ENCODE results near the gene DEFB127. TPM values are rescaled to one million over a fixed set of nuclear protein-coding genes. Genes with fewer than 3 reads are reported as not detected.
"Not testable (repeated sequence)": the region's sequence is repeated elsewhere in the genome, so short reads cannot be mapped to it uniquely, and the experiment has no call there.

Gene DEFB127, protein sequence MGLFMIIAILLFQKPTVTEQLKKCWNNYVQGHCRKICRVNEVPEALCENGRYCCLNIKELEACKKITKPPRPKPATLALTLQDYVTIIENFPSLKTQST
- not detected in 2 replicates for total RNA-seq

DNA sequence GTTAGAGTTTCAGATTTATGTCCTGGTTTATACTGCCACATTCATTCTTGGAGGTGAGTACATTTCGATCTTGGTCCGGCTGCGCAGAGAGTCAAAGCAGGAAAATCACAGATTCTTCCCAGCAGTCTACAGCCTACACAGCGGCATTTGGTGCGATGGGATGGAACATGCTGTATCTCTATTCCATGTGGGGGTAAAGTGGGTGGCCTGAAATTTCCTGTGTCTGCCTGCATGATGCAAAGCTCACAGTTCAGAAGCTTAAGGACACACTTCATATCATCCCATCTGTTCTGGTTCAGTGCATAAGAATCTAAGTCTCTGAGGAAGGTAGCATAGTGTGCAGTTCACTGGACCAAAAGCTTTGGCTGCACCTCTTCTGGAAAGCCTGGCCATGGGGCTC is at the start of gene DEFB127:
TSS of gene DEFB127 (plus strand) at position 301 of the 400 bp plus-strand sequence. CDS start at position 392, 91 bp downstream.
- Mint-ChIP-seq H3K27ac (no peak within 1 kb of the TSS), H3K27me3 (peaks cover 24% of the 10 kb centered on the region), H3K4me1 (no peaks in the 10 kb centered on the region), H3K9me3 (no peaks in the 10 kb centered on the region), H3K4me3 (no peak within 1 kb of the TSS), H3K36me3 (ENCODE audit: low read depth) (no peaks in the 10 kb centered on the region)
- DNase-seq: no peak
- intact Hi-C loops (cut with micrococcal nuclease): no loop called here

DNA sequence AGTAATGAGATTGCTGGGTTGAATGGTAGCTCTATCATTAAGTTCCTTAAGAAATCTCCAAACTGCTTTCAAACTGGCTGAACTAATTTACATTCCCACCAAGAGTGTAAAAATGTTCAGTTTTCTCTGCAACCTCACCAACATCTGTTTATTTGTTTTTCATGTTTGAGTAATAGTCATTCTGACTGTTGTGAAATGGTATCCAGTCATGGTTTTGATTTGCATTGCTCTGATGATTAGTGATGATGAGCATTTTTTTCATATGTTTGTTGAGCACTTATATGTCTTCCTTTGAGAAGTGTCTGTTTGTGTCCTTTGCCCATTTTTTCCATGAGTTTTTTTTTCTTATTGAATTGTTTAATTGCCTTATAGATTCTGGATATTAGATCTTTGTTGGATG is 44.9 kb upstream of the DEFB127 start:
- Mint-ChIP-seq H3K4me1 (no peaks in the 10 kb centered on the region), H3K9me3 (peaks cover 4% of the 10 kb centered on the region), H3K4me3 (no peak overlapping the region), H3K27ac (no peak overlapping the region), H3K36me3 (ENCODE audit: low read depth) (no peaks in the 10 kb centered on the region), H3K27me3 (peaks cover 37% of the 10 kb centered on the region)
- no peak for DNase-seq
- intact Hi-C loops (cut with micrococcal nuclease): no loop called here

DNA sequence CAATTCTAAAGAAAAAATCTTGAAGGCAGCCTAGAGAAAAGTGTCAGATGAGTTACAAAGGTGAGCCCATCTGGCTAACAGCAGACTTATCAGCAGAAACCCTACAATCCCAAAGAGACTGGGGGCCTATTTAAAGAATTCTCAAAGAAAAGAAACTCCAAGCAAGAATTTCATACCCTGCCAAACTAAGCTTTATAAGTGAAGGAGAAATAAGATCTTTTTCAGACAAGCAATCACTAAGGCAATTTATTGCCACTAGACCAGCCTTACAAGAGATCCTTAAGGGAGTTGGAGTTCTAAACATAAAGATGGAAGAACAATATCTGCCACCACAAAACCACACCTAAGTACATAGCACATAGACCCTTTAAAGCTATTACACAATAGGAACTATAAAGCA is 39.7 kb upstream of the DEFB127 start:
- Mint-ChIP-seq H3K27me3 (peaks cover 35% of the 10 kb centered on the region), H3K4me1 (no peaks in the 10 kb centered on the region), H3K36me3 (ENCODE audit: low read depth) (no peaks in the 10 kb centered on the region), H3K4me3 (no peak overlapping the region), H3K9me3 (peaks cover 7% of the 10 kb centered on the region), H3K27ac (no peak overlapping the region)
- no peak for DNase-seq
- intact Hi-C loops (cut with micrococcal nuclease): no loop called here

DNA sequence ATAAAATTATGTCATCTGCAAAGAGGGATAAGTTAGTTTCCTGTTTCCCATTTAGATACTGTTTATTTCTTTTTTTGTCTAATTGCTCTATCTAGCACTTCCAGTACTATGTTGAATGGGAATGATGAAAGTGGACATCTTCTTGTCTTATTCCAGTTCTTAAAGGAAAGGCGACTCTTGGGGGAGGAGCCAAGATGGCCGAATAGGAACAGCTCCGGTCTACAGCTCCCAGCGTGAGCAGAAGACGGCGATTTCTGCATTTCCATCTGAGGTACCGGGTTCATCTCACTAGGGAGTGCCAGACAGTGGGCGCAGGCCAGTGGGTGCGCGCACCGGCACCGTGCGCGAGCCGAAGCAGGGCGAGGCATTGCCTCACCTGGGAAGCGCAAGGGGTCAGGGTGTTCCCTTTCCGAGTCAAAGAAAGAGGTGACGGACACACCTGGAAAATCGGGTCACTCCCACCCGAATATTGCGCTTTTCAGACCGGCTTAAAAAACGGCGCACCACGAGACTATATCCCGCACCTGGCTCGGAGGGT is 27.4 kb upstream of the DEFB127 start:
- intact Hi-C loops (cut with micrococcal nuclease); H3K27ac Mint-ChIP-seq: not testable (repeated sequence)

DNA sequence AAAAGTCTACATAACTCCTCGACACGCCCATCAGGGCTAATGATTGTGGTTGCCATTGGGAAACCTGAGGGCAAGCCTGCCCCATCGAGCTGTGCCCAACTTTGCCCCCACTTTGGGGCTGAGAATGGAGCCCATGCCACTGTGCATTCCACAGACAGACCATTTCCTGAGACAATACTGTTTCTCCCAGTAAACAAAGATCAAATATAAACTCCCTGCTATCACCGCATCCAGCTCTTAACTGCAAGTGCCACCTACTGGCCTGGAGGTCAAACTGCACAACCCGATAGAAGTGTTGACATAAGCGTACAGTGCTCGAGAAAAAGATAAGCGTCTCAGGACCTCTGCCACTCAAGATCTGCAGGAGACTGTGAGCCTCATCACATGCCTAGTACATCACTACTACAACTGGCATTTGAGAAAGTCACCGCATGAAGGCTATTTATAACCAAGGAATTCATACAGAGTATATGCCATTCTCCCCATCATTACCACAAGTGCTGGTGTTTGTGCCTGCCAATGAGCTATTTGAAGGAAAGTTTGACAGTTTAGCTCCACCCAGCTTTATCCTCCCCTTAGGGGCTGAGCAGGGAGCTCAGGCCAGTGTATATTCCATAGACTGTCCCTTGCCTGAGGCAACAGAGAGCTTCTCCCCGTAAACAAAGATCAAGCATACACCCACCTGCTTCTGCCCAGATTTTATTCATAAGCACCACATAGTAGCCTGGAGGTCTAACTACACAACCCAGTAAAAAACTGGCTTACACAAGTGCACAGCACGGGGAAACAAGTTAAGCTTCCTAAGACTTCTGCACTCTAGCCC is 19.4 kb upstream of the DEFB127 start:
- intact Hi-C loops (cut with micrococcal nuclease): no loop called here
- peaks cover 27% of the 10 kb centered on the region for H3K27me3 Mint-ChIP-seq
- H3K4me3 Mint-ChIP-seq: no peak overlapping the region
- no peaks in the 10 kb centered on the region for H3K36me3 Mint-ChIP-seq (ENCODE audit: low read depth)
- no peaks in the 10 kb centered on the region for H3K4me1 Mint-ChIP-seq
- no peak for DNase-seq
- H3K9me3 Mint-ChIP-seq: peaks cover 4% of the 10 kb centered on the region
- no peak overlapping the region for H3K27ac Mint-ChIP-seq

More for the DNA sequence above, 27.4 kb upstream of the DEFB127 start:
- not testable (repeated sequence) for H3K36me3 Mint-ChIP-seq (ENCODE audit: low read depth); H3K9me3 Mint-ChIP-seq; H3K4me1 Mint-ChIP-seq; H3K4me3 Mint-ChIP-seq
- H3K27me3 Mint-ChIP-seq: peaks cover 11% of the 10 kb centered on the region
- DNase-seq: peak; percentile 33

DNA sequence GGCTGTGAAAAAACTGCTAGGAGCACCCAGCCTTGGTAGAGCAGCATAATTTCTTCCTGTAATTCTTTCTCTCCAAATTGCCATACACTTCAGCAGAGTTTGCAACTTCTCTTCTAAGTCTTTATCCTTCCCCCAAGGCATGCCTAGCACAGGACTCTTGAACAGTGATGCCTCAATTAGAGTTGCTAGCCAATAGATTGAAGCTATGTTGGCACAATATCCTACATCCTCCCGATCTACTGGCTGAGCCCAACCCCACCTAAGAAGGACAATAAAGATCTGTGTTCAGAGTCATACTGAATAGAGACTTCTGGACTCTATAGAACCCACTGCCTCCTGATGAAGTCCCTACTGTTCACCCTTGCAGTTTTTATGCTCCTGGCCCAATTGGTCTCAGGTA is 15.0 kb upstream of the DEFB127 start, which contains the start of gene DEFB126:
TSS of gene DEFB126 (plus strand) at position 301 of the 400 bp plus-strand sequence. CDS start at position 340, 39 bp downstream.
- H3K9me3 Mint-ChIP-seq: no peaks in the 10 kb centered on the region
- H3K27ac Mint-ChIP-seq: no peak within 1 kb of the TSS
- H3K4me3 Mint-ChIP-seq: no peak within 1 kb of the TSS
- no peak for DNase-seq
- no peaks in the 10 kb centered on the region for H3K4me1 Mint-ChIP-seq
- H3K27me3 Mint-ChIP-seq: peaks cover 44% of the 10 kb centered on the region
- no peaks in the 10 kb centered on the region for H3K36me3 Mint-ChIP-seq (ENCODE audit: low read depth)
- intact Hi-C loops (cut with micrococcal nuclease): no loop called here

DNA sequence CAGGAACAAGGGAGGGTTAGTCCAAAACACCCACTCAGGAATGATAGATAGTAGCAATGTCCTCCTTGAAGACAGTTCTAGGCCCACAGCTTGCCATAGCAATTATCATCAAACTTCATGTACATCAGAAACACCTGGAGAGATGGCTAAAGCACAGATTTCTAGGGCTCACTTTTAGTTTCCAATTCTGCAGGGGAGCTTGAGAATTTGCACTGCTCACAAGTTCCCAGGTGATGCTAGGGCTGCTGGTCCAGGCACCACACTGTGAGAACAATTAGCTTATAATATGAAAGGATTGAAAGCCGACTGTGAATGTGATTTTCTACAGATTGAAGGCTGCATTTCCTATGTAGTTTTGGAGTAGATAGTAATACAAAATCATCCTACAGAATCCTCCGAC is 11.4 kb upstream of the DEFB127 start:
- Mint-ChIP-seq H3K27me3 (peaks cover 38% of the 10 kb centered on the region), H3K4me3 (no peak overlapping the region), H3K4me1 (no peaks in the 10 kb centered on the region), H3K9me3 (no peaks in the 10 kb centered on the region), H3K27ac (no peak overlapping the region), H3K36me3 (ENCODE audit: low read depth) (no peaks in the 10 kb centered on the region)
- no peak for DNase-seq
- intact Hi-C loops (cut with micrococcal nuclease): no loop called here

DNA sequence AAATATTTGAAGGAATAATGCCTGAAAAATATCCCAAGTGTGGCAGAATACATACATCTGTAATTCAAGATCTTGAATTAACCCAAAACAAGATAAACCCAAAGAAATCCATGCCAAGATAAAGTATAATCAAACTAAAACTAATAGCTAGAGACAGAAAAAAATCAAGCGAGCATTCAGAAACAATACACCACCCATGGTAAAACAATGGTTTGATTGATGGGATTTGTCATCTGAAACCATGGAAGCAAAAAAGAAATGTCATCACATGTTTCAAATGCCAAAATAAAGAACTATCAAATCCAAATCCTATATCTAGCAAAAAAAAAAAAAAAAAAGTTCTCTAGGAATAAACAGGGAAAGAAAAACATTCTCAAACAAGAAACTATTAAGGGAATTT is 5.1 kb upstream of the DEFB127 start:
- no peak for DNase-seq
- peaks cover 20% of the 10 kb centered on the region for H3K27me3 Mint-ChIP-seq

DNA sequence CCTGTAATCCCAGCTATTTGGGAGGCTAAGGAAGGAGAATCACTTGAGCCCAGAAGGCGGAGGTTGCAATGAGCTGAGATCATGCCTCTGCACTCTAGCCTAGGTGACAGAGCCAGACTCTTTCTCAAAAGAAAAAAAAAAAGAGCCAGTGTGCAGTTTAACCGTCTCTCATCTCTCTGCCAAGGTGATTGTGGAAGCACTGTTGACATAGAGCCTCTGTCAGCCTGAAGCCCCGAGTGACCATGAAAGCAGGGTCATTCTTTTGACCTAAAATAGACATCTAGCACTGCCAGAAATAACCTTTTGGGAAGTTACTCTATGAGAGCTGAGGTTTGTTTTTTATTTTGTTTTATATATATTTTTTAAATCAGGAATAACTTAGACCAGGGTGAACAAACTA is 7.4 kb downstream of the DEFB127 start:
- intact Hi-C loops (cut with micrococcal nuclease): no loop called here
- no peak for DNase-seq
- H3K4me3 Mint-ChIP-seq: no peak overlapping the region
- no peaks in the 10 kb centered on the region for H3K4me1 Mint-ChIP-seq
- H3K27me3 Mint-ChIP-seq: peaks cover 27% of the 10 kb centered on the region
- no peaks in the 10 kb centered on the region for H3K9me3 Mint-ChIP-seq
- H3K27ac Mint-ChIP-seq: no peak overlapping the region
- no peaks in the 10 kb centered on the region for H3K36me3 Mint-ChIP-seq (ENCODE audit: low read depth)

More for the DNA sequence above, 5.1 kb upstream of the DEFB127 start:
- Mint-ChIP-seq H3K9me3 (no peaks in the 10 kb centered on the region), H3K4me1 (no peaks in the 10 kb centered on the region), H3K36me3 (ENCODE audit: low read depth) (no peaks in the 10 kb centered on the region), H3K27ac (no peak overlapping the region), H3K4me3 (no peak overlapping the region)
- intact Hi-C loops (cut with micrococcal nuclease): no loop called here

DNA sequence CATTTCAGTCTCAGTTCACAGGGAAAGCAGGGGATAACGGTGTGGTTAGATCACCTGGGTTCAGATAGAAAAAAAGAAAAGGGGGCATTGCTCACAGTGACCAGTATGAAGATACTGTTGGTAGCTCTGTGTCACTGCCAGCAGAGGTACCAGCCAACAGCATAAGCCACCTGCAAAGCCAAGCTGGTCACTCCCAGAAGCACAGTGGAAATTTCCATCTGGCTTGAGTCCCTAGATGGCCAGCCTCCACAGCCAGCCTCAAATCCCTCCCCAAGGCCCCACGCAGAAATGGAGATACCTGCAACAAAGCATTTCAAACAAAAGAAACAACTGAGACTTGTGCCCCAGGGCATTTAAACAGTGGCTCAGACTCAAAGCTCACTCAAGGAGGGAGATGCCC is 11.6 kb downstream of the DEFB127 start:
- Mint-ChIP-seq H3K4me1 (no peaks in the 10 kb centered on the region), H3K27me3 (peaks cover 18% of the 10 kb centered on the region), H3K4me3 (no peak overlapping the region), H3K36me3 (ENCODE audit: low read depth) (no peaks in the 10 kb centered on the region), H3K9me3 (no peaks in the 10 kb centered on the region), H3K27ac (no peak overlapping the region)
- DNase-seq: no peak
- intact Hi-C loops (cut with micrococcal nuclease): no loop called here

DNA sequence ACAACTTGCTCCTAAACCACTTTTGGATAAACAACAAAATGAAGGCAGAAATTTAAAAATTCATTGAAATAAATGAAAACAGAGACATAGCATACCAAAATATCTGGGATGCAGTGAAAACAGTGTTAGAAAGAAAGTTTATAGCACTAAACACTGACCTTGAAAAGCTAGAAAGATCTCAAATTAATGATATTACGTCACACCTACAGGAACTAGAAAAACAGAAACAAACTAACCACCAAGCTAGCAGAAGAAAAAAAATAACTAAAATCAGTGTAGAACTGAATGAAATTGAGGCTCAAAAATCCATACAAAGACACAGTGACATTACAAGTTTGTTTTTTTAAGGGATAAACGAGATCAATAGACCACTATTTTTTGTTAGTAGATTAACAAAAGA is 27.0 kb downstream of the DEFB127 start:
- Mint-ChIP-seq H3K9me3 (peaks cover 18% of the 10 kb centered on the region), H3K27ac (no peak overlapping the region), H3K27me3 (peaks cover 48% of the 10 kb centered on the region), H3K36me3 (ENCODE audit: low read depth) (peaks cover 2% of the 10 kb centered on the region), H3K4me1 (peaks cover 7% of the 10 kb centered on the region), H3K4me3 (no peak overlapping the region)
- DNase-seq: no peak
- intact Hi-C loops (cut with micrococcal nuclease): no loop called here

DNA sequence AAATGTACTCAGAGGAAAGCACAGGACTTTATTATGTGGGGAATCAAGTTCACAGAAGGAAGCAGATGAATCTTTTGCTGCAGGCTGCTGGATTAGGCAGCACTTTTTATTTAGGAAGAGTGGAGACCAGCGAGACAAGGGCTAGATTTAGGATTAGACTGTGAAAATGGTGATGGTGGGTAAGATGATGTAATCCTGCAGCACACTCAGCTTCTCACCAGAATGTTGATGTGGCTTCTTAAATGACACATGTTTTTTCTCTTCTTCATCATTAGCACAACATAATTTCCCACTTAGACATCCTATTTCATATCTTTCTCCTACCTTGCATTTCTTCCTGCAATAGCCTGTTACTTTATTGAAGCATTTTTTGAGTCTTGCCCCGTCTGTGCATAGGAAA is 30.5 kb downstream of the DEFB127 start:
- Mint-ChIP-seq H3K36me3 (ENCODE audit: low read depth) (peaks cover 2% of the 10 kb centered on the region), H3K27me3 (peaks cover 40% of the 10 kb centered on the region), H3K4me1 (peaks cover 7% of the 10 kb centered on the region), H3K27ac (no peak overlapping the region), H3K4me3 (no peak overlapping the region), H3K9me3 (peaks cover 18% of the 10 kb centered on the region)
- no peak for DNase-seq
- intact Hi-C loops (cut with micrococcal nuclease): no loop called here

DNA sequence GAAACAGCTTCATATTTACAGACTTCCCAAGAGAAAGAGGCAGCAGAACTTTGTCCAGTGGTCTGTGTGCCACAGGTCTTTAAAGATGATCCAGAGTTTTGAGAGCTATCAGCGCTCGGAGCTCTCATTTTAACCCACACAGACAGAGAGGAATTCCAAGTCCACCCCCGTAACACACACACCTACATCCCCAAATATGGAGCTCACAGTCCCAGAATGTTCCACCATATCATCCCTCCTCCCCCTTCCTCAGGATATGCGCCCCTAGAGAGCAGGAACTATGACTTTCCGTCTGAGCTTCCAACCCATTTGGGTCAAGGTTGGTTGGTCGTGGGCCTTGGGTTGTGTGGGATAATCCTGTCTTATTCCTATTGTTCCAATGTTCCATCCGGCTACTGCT is 32.4 kb downstream of the DEFB127 start, which contains the start of gene DEFB128:
TSS of gene DEFB128 (minus strand) at position 101 of the 400 bp plus-strand sequence. CDS start at position 13, 88 bp downstream.
- intact Hi-C loops (cut with micrococcal nuclease): no loop called here
- peaks cover 10% of the 10 kb centered on the region for H3K9me3 Mint-ChIP-seq
- no peak within 1 kb of the TSS for H3K27ac Mint-ChIP-seq
- DNase-seq: no peak
- H3K4me3 Mint-ChIP-seq: no peak within 1 kb of the TSS
- peaks cover 2% of the 10 kb centered on the region for H3K36me3 Mint-ChIP-seq (ENCODE audit: low read depth)
- peaks cover 1% of the 10 kb centered on the region for H3K4me1 Mint-ChIP-seq
- H3K27me3 Mint-ChIP-seq: peaks cover 27% of the 10 kb centered on the region

DNA sequence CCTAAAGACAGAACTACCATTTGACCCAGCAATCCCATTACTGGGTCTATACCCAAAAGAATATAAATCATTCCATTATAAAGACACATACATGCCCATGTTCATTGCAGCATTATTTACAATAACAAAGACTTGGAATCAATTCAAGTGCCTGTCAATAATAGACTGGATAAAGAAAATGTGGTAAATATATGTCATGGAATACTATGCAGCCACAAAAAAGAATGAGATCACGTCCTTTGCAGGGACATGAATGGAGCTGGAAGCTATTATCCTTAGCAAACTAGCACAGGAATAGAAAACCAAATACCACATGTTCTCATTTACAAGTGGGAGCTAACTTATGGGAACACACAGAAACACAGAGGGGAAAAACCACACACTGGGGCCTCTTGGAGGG is 41.0 kb downstream of the DEFB127 start:
- intact Hi-C loops (cut with micrococcal nuclease): no loop called here
- H3K27me3 Mint-ChIP-seq: peaks cover 15% of the 10 kb centered on the region
- no peaks in the 10 kb centered on the region for H3K36me3 Mint-ChIP-seq (ENCODE audit: low read depth)
- H3K9me3 Mint-ChIP-seq: no peaks in the 10 kb centered on the region
- no peak for DNase-seq
- no peak overlapping the region for H3K27ac Mint-ChIP-seq
- no peak overlapping the region for H3K4me3 Mint-ChIP-seq
- H3K4me1 Mint-ChIP-seq: no peaks in the 10 kb centered on the region
